Suprapubic skin (tissue), 4 donors: ENCODE data around the gene CWC15. TPM values are rescaled to one million over a fixed set of nuclear protein-coding genes. Genes with fewer than 3 reads are reported as not detected.

Experiments
- DNase-seq, 2 donors: peaks; one replicate each; pipeline ENCODE4 v3.0.0-alpha.2; 2019; ENCODE audit warnings: low spot score in 2 of 2
- H3K27ac ChIP-seq: fragments of 200-600 bp; sonication (generic); one replicate; pipeline ENCODE4 v1.5.1; 2019
- H3K27me3 ChIP-seq: fragments of 200-600 bp; sonication (generic); one replicate; pipeline ENCODE4 v1.5.1; 2019
- H3K36me3 ChIP-seq: fragments of 200-600 bp; sonication (generic); one replicate; pipeline ENCODE4 v1.5.1; 2019
- H3K4me1 ChIP-seq: fragments of 200-600 bp; sonication (generic); one replicate; pipeline ENCODE4 v1.5.1; 2019
- H3K4me3 ChIP-seq: fragments of 200-600 bp; sonication (generic); one replicate; pipeline ENCODE4 v1.5.1; 2019; ENCODE audit warnings: mild to moderate bottlenecking
- H3K9me3 ChIP-seq: fragments of 200-600 bp; sonication (generic); one replicate; pipeline ENCODE4 v1.5.1; 2019
- CTCF ChIP-seq, 2 donors: fragments of 200-600 bp in 1 of 2; fragments of 450-650 bp in 1 of 2; sonication (generic) in 1 of 2; IDR thresholded peaks; one replicate each; pipeline ENCODE4 v1.5.1; 2016 to 2019; ENCODE audit warnings: antibody characterized with exemption in 2 of 2, mild to moderate bottlenecking in 1 of 2, moderate library complexity in 1 of 2
- EP300 ChIP-seq: sonication (generic); formaldehyde crosslinking; IDR thresholded peaks from one replicate; pipeline ENCODE4 v1.6.1; 2017; ENCODE audit warnings: antibody characterized with exemption
- POLR2A ChIP-seq, 2 donors: fragments of 450-650 bp; IDR thresholded peaks; one replicate each; pipeline ENCODE4 v1.6.1; 2017; ENCODE audit warnings: antibody characterized with exemption in 2 of 2, mild to moderate bottlenecking in 2 of 2, moderate library complexity in 2 of 2
- POLR2AphosphoS5 ChIP-seq, 3 donors: sonication (generic); formaldehyde crosslinking; IDR thresholded peaks; one replicate each; pipeline ENCODE4 v1.6.1; 2017; ENCODE audit warnings: antibody characterized with exemption in 3 of 3
- WGBS: methylation state at CpG from one replicate; pipeline ENCODE4 v1.1.5; 2018; 5-methylcytosine and 5-hydroxymethylcytosine counted together
- total RNA-seq, 4 donors: library from RNA; depleted of rRNA; stranded (reverse); fragments of >200 nt; gene quantifications; one replicate each; pipeline ENCODE4 v1.1.0, GENCODE V29; 2016

Gene CWC15
- total RNA-seq, 4 donors from 2014 or later = 30.5 to 60.7 (median 35.1) TPM

GRCh38 chr11:94928117-94928990 is 45.0 kb downstream of the CWC15 start:
- no peak for DNase-seq
- no peak overlapping the region for H3K4me3 ChIP-seq
- H3K9me3 ChIP-seq = no peaks in the 10 kb centered on the region
- WGBS = 97% methylated on average over 1 of the region's 1 CpG
- no peaks in the 10 kb centered on the region for H3K36me3 ChIP-seq
- peak overlapping the region; percentile 75 for H3K27ac ChIP-seq
- H3K27me3 ChIP-seq = no peaks in the 10 kb centered on the region
- peaks cover 25% of the 10 kb centered on the region for H3K4me1 ChIP-seq
- TF ChIP-seq POLR2A (IDR thresholded peaks at IDR 0.05) (no peak), POLR2AphosphoS5 (IDR thresholded peaks at IDR 0.05) (no peak), EP300 (no peak)

GRCh38 chr11:94926698-94927237 is 46.6 kb downstream of the CWC15 start:
- 25% methylated on average over 6 of the region's 6 CpGs for WGBS
- TF ChIP-seq POLR2AphosphoS5 (IDR thresholded peaks at IDR 0.05) (peak in 1 of 3 donors; percentile 43), POLR2A (IDR thresholded peaks at IDR 0.05) (no peak)
- DNase-seq = peak; percentile 89 to 91
- no peaks in the 10 kb centered on the region for H3K27me3 ChIP-seq
- no peaks in the 10 kb centered on the region for H3K36me3 ChIP-seq
- peak overlapping the region; percentile 75 for H3K27ac ChIP-seq
- peaks cover 25% of the 10 kb centered on the region for H3K4me1 ChIP-seq
- H3K4me3 ChIP-seq = no peak overlapping the region
- H3K9me3 ChIP-seq = no peaks in the 10 kb centered on the region

- H3K4me1 ChIP-seq = peaks cover 25% of the 10 kb centered on the region
- peak overlapping the region; percentile 50 for H3K27ac ChIP-seq
- H3K9me3 ChIP-seq = no peaks in the 10 kb centered on the region
- no peak for TF ChIP-seq EP300
- no peak for TF ChIP-seq CTCF (IDR thresholded peaks at IDR 0.05)
- TF ChIP-seq POLR2AphosphoS5 (IDR thresholded peaks at IDR 0.05) = no peak
- no peak for TF ChIP-seq POLR2A (IDR thresholded peaks at IDR 0.05)
- no peaks in the 10 kb centered on the region for H3K27me3 ChIP-seq
- H3K36me3 ChIP-seq = no peaks in the 10 kb centered on the region
- H3K4me3 ChIP-seq = no peak overlapping the region
- no peak for DNase-seq
Measured at GRCh38 chr11:94926271-94926625, 47.1 kb downstream of the CWC15 start.

GRCh38 chr11:94925422-94926270 is 47.7 kb downstream of the CWC15 start:
- TF ChIP-seq EP300 (no peak), POLR2AphosphoS5 (IDR thresholded peaks at IDR 0.05) (no peak), CTCF (IDR thresholded peaks at IDR 0.05) (no peak), POLR2A (IDR thresholded peaks at IDR 0.05) (no peak)
- Histone ChIP-seq H3K27me3 (no peaks in the 10 kb centered on the region), H3K9me3 (no peaks in the 10 kb centered on the region), H3K4me3 (no peak overlapping the region), H3K36me3 (no peaks in the 10 kb centered on the region), H3K27ac (peak overlapping the region; percentile 50), H3K4me1 (peaks cover 25% of the 10 kb centered on the region)
- WGBS = 71% methylated on average over 7 of the region's 7 CpGs
- no peak for DNase-seq

GRCh38 chr11:94924612-94925011 is 48.7 kb downstream of the CWC15 start:
- no peak overlapping the region for H3K27ac ChIP-seq

More at GRCh38 chr11:94924612-94925011, 48.7 kb downstream of the CWC15 start:
- Histone ChIP-seq H3K9me3 (no peaks in the 10 kb centered on the region), H3K4me3 (no peak overlapping the region), H3K27me3 (no peaks in the 10 kb centered on the region), H3K4me1 (peaks cover 25% of the 10 kb centered on the region), H3K36me3 (no peaks in the 10 kb centered on the region)
- DNase-seq = no peak
- no peak for TF ChIP-seq CTCF (IDR thresholded peaks at IDR 0.05)
- no peak for TF ChIP-seq POLR2A (IDR thresholded peaks at IDR 0.05)
- no peak for TF ChIP-seq EP300
- TF ChIP-seq POLR2AphosphoS5 (IDR thresholded peaks at IDR 0.05) = no peak
- 52% methylated on average over 5 of the region's 5 CpGs for WGBS
